Effector CD8-positive, alpha-beta T cell (primary cell): ENCODE measurements around the gene H1-8.

ENCODE experiments used
- DNase-seq: peaks from one replicate; lab custom pipeline; 2025; lab: John Stamatoyannopoulos, UW

H1-8 gene

GRCh38 chr3:129556358-129556695, 13.4 kb downstream of the H1-8 start:
- DNase-seq, result no peak

- DNase-seq, result no peak
These were observed 14.0 kb downstream of the H1-8 start for GRCh38 chr3:129556890-129557547.

- DNase-seq, result no peak
These were observed 14.5 kb downstream of the H1-8 start for GRCh38 chr3:129557548-129557894.

GRCh38 chr3:129558081-129558771, 15.3 kb downstream of the H1-8 start:
- no peak for DNase-seq

GRCh38 chr3:129558772-129559564, 16.0 kb downstream of the H1-8 start:
- DNase-seq, result no peak

GRCh38 chr3:129559565-129560079, 16.6 kb downstream of the H1-8 start:
- DNase-seq, result no peak

GRCh38 chr3:129560269-129560787, 17.4 kb downstream of the H1-8 start:
- DNase-seq, result no peak

GRCh38 chr3:129560911-129561594, 18.1 kb downstream of the H1-8 start:
- DNase-seq, result no peak

GRCh38 chr3:129561619-129562248, 18.8 kb downstream of the H1-8 start:
- DNase-seq, result no peak

GRCh38 chr3:129562803-129563202, 19.8 kb downstream of the H1-8 start:
- DNase-seq, result no peak

- no peak for DNase-seq
These were observed 20.4 kb downstream of the H1-8 start for GRCh38 chr3:129563332-129563731.

- no peak for DNase-seq
These were observed 21.0 kb downstream of the H1-8 start for GRCh38 chr3:129563850-129564535.

GRCh38 chr3:129564981-129565644, 22.1 kb downstream of the H1-8 start:
- DNase-seq, result no peak

- DNase-seq, result no peak
These were observed 22.9 kb downstream of the H1-8 start for GRCh38 chr3:129565902-129566301.

GRCh38 chr3:129567176-129567705, 24.3 kb downstream of the H1-8 start:
- DNase-seq, result no peak

- no peak for DNase-seq
These were observed 25.0 kb downstream of the H1-8 start for GRCh38 chr3:129567939-129568338.

- DNase-seq, result no peak
These were observed 26.9 kb downstream of the H1-8 start for GRCh38 chr3:129569856-129570255.

GRCh38 chr3:129571605-129572547, 28.9 kb downstream of the H1-8 start:
- no peak for DNase-seq

- no peak for DNase-seq
These were observed 29.6 kb downstream of the H1-8 start for GRCh38 chr3:129572603-129573002.
